Endodermal cell (in vitro differentiated cells): ENCODE measurements around the gene PITHD1. TPM values are rescaled to one million over a fixed set of nuclear protein-coding genes. Genes with fewer than 3 reads are reported as not detected.

Source experiments
- DNase-seq: peaks from one replicate; pipeline ENCODE4 v3.0.0-alpha.2; 2017
- H3K27ac ChIP-seq: 2 replicates; pipeline ENCODE4 v1.5.1; 2013; ENCODE audit warnings: mild to moderate bottlenecking, low read depth, low read length, moderate library complexity
- H3K27me3 ChIP-seq: 2 replicates; pipeline ENCODE4 v1.6.1; 2013; ENCODE audit warnings: mild to moderate bottlenecking, low read length, moderate library complexity; ENCODE audit not compliant: insufficient read depth, control insufficient read depth, poor library complexity, severe bottlenecking
- H3K36me3 ChIP-seq: 2 replicates; pipeline ENCODE4 v1.7.0; 2013; ENCODE audit warnings: mild to moderate bottlenecking, low read length, moderate library complexity; ENCODE audit not compliant: control insufficient read depth, insufficient read depth
- H3K4me1 ChIP-seq: one replicate; pipeline ENCODE4 v1.7.0; 2013; ENCODE audit warnings: low read length; ENCODE audit not compliant: control insufficient read depth, insufficient read depth
- H3K4me3 ChIP-seq: 2 replicates; pipeline ENCODE4 v1.5.1; 2013; ENCODE audit warnings: mild to moderate bottlenecking, low read length, moderate library complexity
- H3K9ac ChIP-seq: 2 replicates; pipeline ENCODE4 v1.6.1; 2013; ENCODE audit warnings: mild to moderate bottlenecking, low read length, moderate library complexity; ENCODE audit not compliant: poor library complexity, severe bottlenecking; ENCODE audit errors: extremely low read depth
- H3K9me3 ChIP-seq: 2 replicates; pipeline ENCODE4 v1.6.1; 2013; ENCODE audit warnings: mild to moderate bottlenecking, low read length, moderate library complexity; ENCODE audit not compliant: control insufficient read depth
- H3K27ac Mint-ChIP-seq: 2 replicates; pipeline ENCODE4 v1.8.0; 2020; ENCODE audit warnings: mixed read lengths
- H3K27me3 Mint-ChIP-seq: 2 replicates; pipeline ENCODE4 v1.8.0; 2021; ENCODE audit warnings: mild to moderate bottlenecking, mixed read lengths; ENCODE audit not compliant: insufficient read depth
- H3K36me3 Mint-ChIP-seq: 2 replicates; pipeline ENCODE4 v1.8.0; 2020; ENCODE audit warnings: low read depth, mixed read lengths
- H3K4me1 Mint-ChIP-seq: 2 replicates; pipeline ENCODE4 v1.8.0; 2020; ENCODE audit warnings: mixed read lengths
- H3K4me3 Mint-ChIP-seq: 2 replicates; pipeline ENCODE4 v1.8.0; 2020; ENCODE audit warnings: mild to moderate bottlenecking, moderate library complexity, mixed read lengths
- H3K9me3 Mint-ChIP-seq: 2 replicates; pipeline ENCODE4 v1.8.0; 2020; ENCODE audit warnings: mild to moderate bottlenecking, mixed read lengths
- CTCF ChIP-seq: fragments of 200-600 bp; sonication (generic); conservative IDR thresholded peaks from 2 replicates; pipeline ENCODE4 v1.5.0; 2021; ENCODE audit warnings: antibody characterized with exemption, mild to moderate bottlenecking
- WGBS, 2 experiments: methylation state at CpG; one replicate each; pipeline versions ENCODE4 v1.1.5 to v1.1.7; 2013; ENCODE audit warnings: missing lambda C conversion rate in 2 of 2, mixed read lengths in 1 of 2; ENCODE audit not compliant: insufficient coverage in 1 of 2, insufficient read length in 1 of 2; 5-methylcytosine and 5-hydroxymethylcytosine counted together
- total RNA-seq, 2 donors: library from RNA; stranded (reverse); fragmentation: NEBNext Ultra II Directional in 1 of 2; extraction: Animal tissue kit (Norgen Biotek cat#: 25700) in 1 of 2; gene quantifications; 2 replicates in 1 of 2; 3 replicates in 1 of 2; pipeline ENCODE4 v1.2.1, GENCODE V29; 2021

The PITHD1 gene
- total RNA-seq, 2 donors from 2014 or later: 62.5 to 71.3 TPM

DNA sequence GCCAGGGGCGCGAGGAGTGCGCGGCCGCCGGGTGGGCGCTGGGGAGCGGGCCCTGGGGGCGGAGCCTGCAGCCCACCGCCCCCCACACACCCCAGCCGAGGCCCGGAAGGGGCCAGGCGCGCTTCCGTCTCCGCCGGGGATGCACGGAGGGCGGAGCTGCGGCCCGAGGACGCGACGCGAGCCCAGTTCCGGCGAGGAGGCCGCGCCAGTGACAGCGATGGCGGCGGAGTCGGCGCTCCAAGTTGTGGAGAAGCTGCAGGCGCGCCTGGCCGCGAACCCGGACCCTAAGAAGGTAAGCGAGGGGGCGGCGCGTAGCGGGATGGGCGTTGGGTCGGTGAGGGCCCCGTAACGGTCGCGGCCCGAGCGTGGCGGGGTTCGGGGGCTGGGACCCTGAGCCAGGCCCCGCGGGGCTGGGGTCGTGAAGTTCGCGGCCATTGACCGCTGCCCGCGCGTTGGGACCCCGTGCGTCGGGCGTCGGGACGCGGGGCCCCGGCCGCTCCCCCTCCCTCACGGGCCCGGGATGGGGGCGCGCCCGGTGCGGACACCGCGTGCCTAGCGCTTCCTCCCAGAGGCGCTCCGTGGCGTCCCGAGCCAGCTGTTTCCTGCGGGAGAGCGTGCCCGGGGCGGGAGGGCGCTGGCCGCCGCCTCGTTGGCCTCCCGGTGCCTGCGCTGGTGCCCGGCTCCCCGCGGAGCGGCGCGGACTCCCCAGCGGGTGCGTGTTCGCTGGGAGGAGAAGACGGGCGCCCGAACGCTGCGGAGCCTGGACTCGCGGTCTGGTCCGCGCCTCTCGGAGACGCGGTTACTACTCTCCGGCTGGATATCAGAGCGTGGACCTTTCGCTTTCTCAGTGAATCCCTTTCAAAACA lies 34.7 kb upstream of the PITHD1 start, which contains the start of gene ELOA:
Gene ELOA (plus strand): TSS at position 185 of the 866 bp plus-strand sequence. CDS start 33 bp downstream, at position 218.
- Mint-ChIP-seq H3K36me3 (peaks cover 15% of the 10 kb centered on the region), H3K9me3 (no peaks in the 10 kb centered on the region), H3K4me1 (peaks cover 22% of the 10 kb centered on the region), H3K27me3 (no peaks in the 10 kb centered on the region), H3K4me3 (peak within 1 kb of the TSS; percentile 81), H3K27ac (peak within 1 kb of the TSS; percentile 83)
- Histone ChIP-seq H3K4me3 (peak within 1 kb of the TSS; percentile 98), H3K36me3 (peaks cover 21% of the 10 kb centered on the region), H3K27ac (peak within 1 kb of the TSS; percentile 49), H3K4me1 (peaks cover 2% of the 10 kb centered on the region), H3K27me3 (no peaks in the 10 kb centered on the region), H3K9me3 (no peaks in the 10 kb centered on the region), H3K9ac (peak within 1 kb of the TSS; percentile 61)
- peak; percentile 88 for DNase-seq
- TF ChIP-seq CTCF: no peak
- WGBS, 2 experiments: 0% methylated on average over 24 to 119 of the region's 119 CpGs

DNA sequence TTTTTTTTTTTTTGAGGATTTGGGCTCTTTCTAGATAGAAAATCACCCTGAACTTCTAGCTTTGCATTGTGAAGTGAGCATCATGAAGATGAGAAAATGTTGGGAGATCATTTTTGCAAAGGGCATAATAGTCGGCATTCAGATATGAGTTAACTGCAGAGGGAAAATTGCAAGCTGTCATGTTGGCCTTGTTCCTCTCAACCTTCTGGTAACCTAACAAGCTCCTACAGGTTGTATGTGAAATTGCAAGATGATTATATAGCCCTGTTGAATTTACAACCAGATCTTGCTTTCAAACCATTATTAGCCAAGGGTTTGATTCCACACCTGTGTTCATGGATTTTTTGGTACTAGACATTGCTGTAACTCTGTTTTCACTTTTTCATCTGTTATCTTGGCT lies 32.7 kb upstream of the PITHD1 start:
- no peaks in the 10 kb centered on the region for H3K27me3 Mint-ChIP-seq
- DNase-seq: no peak

DNA sequence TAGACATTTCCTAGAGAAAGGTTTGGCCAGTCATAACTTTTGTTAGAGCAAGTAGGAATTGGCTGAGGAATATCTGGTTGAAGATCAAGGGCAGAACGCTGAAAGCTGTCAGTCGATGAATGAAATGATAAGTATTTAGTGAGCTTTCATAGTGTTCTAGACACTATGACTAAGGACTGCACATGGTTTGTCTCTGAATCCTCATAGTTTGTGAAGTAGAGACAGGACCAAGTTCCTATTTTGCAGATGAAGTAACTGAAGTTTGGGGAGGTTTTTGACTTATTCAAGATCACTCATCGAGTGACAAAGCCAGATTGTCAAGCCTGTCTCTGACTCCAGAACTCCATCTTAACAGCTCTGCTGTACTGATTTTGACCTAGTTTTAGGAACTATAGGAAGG lies 30.2 kb upstream of the PITHD1 start:
- Histone ChIP-seq H3K9ac (no peak overlapping the region), H3K4me1 (peaks cover 2% of the 10 kb centered on the region), H3K27me3 (no peaks in the 10 kb centered on the region), H3K4me3 (no peak overlapping the region), H3K36me3 (peaks cover 60% of the 10 kb centered on the region), H3K9me3 (no peaks in the 10 kb centered on the region), H3K27ac (no peak overlapping the region)
- Mint-ChIP-seq H3K27ac (no peak overlapping the region), H3K36me3 (peaks cover 40% of the 10 kb centered on the region), H3K9me3 (no peaks in the 10 kb centered on the region), H3K4me3 (no peak overlapping the region), H3K27me3 (no peaks in the 10 kb centered on the region), H3K4me1 (peaks cover 11% of the 10 kb centered on the region)
- WGBS, 2 experiments: 96 to 98% methylated on average over 3 of the region's 3 CpGs
- TF ChIP-seq CTCF: no peak
- DNase-seq: no peak

More for the DNA sequence above, 32.7 kb upstream of the PITHD1 start:
- H3K36me3 Mint-ChIP-seq: peaks cover 21% of the 10 kb centered on the region
- peaks cover 22% of the 10 kb centered on the region for H3K4me1 Mint-ChIP-seq
- 95% methylated on average over 1 of the region's 1 CpG; no CpG with 5 or more reads in 1 of the 2 experiments for WGBS, 2 experiments
- Histone ChIP-seq H3K9ac (no peak overlapping the region), H3K27me3 (no peaks in the 10 kb centered on the region), H3K36me3 (peaks cover 36% of the 10 kb centered on the region), H3K9me3 (no peaks in the 10 kb centered on the region), H3K27ac (no peak overlapping the region), H3K4me1 (peaks cover 2% of the 10 kb centered on the region), H3K4me3 (no peak overlapping the region)
- H3K9me3 Mint-ChIP-seq: no peaks in the 10 kb centered on the region
- peak; percentile 63 for TF ChIP-seq CTCF
- H3K4me3 Mint-ChIP-seq: peak overlapping the region; percentile 81
- peak overlapping the region; percentile 26 for H3K27ac Mint-ChIP-seq
